Mucosa of stomach (tissue), 1 donor: ENCODE measurements around the gene CHAD.

Experiments
- H3K27me3 ChIP-seq: one replicate; pipeline ENCODE4 v1.7.0; 2013; ENCODE audit warnings: mild to moderate bottlenecking, low read length; ENCODE audit not compliant: control insufficient read depth, insufficient read depth
- H3K36me3 ChIP-seq: one replicate; pipeline ENCODE4 v1.7.0; 2013; ENCODE audit warnings: low read length; ENCODE audit not compliant: control insufficient read depth, insufficient read depth
- H3K4me1 ChIP-seq: one replicate; pipeline ENCODE4 v1.7.0; 2013; ENCODE audit warnings: mild to moderate bottlenecking, low read length; ENCODE audit not compliant: control insufficient read depth, insufficient read depth
- H3K4me3 ChIP-seq: one replicate; pipeline ENCODE4 v1.7.0; 2013; ENCODE audit warnings: low read length
- H3K9ac ChIP-seq: one replicate; pipeline ENCODE4 v1.7.0; 2013; ENCODE audit warnings: mild to moderate bottlenecking, low read length, moderate library complexity
- H3K9me3 ChIP-seq: one replicate; pipeline ENCODE4 v1.7.0; 2013; ENCODE audit warnings: mild to moderate bottlenecking, low read length, moderate library complexity; ENCODE audit not compliant: control insufficient read depth
- donor health status: Pancreatic carcinoma.

CHAD gene

GRCh38 chr17:50505591-50506130 lies 37.0 kb upstream of the CHAD start:
- Histone ChIP-seq H3K9me3 (no peaks in the 10 kb centered on the region), H3K9ac (no peak overlapping the region), H3K4me3 (no peak overlapping the region), H3K4me1 (peaks cover 23% of the 10 kb centered on the region), H3K27me3 (no peaks in the 10 kb centered on the region), H3K36me3 (no peaks in the 10 kb centered on the region)

DNA sequence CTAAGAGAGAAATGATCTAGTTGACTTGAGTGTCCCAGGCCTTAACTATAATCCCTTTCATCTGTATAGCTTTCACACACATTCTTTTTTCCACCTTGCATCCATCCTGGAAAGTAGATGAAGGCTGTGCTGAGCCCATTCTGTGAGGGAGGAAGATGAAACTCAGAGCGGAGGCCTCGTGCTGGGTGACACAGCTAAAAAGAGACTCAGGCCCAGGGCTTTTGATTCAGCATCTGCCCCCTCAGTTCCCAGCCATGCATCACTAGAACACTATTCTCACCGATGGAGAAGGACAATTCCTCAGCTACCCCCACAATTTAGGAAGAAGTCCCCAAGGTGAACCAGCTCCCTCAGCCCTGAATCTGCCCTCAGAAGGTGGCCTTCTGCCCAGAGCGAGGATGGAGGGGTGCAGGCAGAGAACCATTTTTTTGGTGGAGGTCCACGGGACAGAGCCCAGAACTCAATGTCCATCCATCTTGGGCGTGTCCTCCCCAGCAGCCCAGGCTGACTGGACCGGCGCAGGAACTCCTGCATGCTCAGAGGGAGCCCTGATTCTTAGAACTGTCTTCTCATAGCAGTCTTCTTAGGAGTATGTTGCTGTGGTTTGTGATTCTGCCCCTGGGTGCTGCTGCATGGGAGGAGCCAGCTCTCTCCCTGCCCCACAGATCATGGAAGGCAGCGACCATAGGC lies 33.8 kb upstream of the CHAD start:
- Histone ChIP-seq H3K36me3 (no peaks in the 10 kb centered on the region), H3K9me3 (no peaks in the 10 kb centered on the region), H3K9ac (no peak overlapping the region), H3K27me3 (no peaks in the 10 kb centered on the region), H3K4me1 (peaks cover 22% of the 10 kb centered on the region), H3K4me3 (no peak overlapping the region)

DNA sequence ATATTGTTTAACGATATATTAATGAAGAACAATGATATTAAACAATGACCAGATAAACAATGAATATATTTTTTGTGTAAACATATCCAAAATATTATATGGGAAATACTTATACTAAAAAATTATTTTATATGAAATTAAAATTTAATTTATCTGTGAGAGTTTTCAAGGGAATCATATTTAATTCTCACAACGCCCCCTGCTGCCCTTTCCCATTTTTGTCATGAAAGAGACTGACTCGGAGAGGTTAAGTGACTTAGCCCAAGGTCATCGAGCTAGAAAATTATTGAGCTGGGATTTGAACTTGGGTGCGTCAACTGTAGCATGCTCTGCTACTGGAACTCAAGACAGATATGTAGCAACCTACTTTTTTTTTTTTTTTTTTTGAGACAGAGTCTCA lies 32.4 kb upstream of the CHAD start:
- no peaks in the 10 kb centered on the region for H3K27me3 ChIP-seq
- H3K4me3 ChIP-seq, result no peak overlapping the region
- no peaks in the 10 kb centered on the region for H3K36me3 ChIP-seq
- peaks cover 22% of the 10 kb centered on the region for H3K4me1 ChIP-seq
- no peaks in the 10 kb centered on the region for H3K9me3 ChIP-seq
- no peak overlapping the region for H3K9ac ChIP-seq

DNA sequence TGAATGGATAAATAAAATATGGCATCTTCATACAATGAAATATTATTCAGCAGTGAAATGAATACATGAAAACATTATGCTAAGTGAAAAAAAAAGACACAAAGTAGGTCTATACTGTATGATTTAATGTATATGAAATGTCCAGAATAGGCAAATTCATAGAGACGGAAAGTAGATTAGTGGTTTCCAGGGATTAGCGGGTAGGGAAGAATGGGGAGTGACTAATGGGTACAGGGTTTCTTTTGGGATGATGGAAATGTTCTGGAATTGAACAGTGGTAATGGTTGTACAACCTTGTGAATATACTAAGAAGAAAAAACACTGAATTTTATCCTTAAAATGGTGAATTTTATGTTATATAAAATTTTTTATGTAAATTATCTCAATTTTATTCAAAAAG lies 31.0 kb upstream of the CHAD start:
- Histone ChIP-seq H3K9ac (no peak overlapping the region), H3K4me1 (peaks cover 14% of the 10 kb centered on the region), H3K36me3 (no peaks in the 10 kb centered on the region), H3K27me3 (no peaks in the 10 kb centered on the region), H3K4me3 (no peak overlapping the region), H3K9me3 (no peaks in the 10 kb centered on the region)

DNA sequence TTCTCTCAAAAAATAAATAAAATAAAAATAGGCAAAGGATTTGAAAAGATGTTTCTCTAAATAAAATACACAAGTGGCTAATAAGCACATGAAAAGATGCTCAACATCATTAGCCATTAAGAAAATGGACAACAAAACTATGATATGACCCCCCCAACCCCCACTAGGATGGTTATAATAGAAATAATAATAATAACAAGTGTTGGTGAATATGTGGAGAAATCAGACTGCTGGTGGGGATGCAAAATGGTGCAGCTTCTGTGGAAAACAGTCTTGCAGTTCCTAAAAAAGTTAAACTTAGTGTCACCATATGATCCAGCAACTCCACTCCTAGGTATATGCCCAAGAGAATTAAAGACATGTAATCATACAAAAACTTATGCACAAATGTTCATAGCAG lies 30.6 kb upstream of the CHAD start:
- no peak overlapping the region for H3K9ac ChIP-seq
- no peaks in the 10 kb centered on the region for H3K9me3 ChIP-seq
- no peaks in the 10 kb centered on the region for H3K27me3 ChIP-seq
- no peak overlapping the region for H3K4me3 ChIP-seq
- no peaks in the 10 kb centered on the region for H3K36me3 ChIP-seq
- H3K4me1 ChIP-seq, result peaks cover 14% of the 10 kb centered on the region

DNA sequence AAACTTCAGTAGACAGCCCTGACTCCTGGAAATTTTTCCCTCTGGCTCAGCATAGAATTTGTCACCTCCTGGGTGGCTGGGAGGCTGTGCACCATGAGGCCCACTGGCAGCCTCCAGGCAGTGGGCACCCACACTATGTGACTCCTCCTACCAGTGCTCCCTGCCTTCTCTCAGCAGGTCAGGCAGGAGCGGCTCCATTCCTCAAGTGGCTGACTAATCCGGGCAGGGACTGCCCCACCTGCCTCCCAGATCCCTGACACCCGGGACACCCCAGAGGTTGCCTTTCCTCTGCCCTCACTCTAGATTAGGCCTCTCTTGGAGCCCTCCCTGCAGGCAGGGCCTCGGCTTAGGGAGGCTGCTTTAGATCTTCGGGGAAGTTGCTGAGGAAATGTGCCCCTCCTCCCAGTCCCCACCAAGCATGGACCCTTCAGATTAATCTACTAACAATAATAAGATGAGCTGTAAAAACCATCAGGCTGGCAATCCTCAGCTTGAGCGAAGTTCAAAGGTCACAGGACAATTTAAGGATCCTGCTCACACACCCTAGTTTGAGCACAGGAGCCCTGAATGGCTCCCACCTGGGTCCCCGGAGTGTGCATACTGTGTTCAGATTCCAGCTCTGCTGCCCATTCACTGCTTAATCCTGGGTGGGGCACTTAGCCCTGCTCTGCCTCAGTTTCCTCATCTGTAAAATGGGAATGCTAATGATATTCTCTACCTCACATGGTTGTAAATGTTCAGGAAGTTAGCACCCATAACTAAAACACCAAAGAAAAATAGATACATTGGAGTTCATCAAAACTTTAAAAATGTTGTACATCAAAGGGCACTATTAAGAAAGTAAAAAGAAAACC lies 29.6 kb upstream of the CHAD start:
- Histone ChIP-seq H3K9me3 (no peaks in the 10 kb centered on the region), H3K4me1 (peaks cover 10% of the 10 kb centered on the region), H3K27me3 (no peaks in the 10 kb centered on the region), H3K36me3 (no peaks in the 10 kb centered on the region), H3K9ac (no peak overlapping the region), H3K4me3 (no peak overlapping the region)

- Histone ChIP-seq H3K4me3 (no peak overlapping the region), H3K36me3 (no peaks in the 10 kb centered on the region), H3K9me3 (no peaks in the 10 kb centered on the region), H3K9ac (no peak overlapping the region), H3K27me3 (no peaks in the 10 kb centered on the region), H3K4me1 (peaks cover 10% of the 10 kb centered on the region)
Measured at GRCh38 chr17:50495918-50496317, 27.2 kb upstream of the CHAD start.

DNA sequence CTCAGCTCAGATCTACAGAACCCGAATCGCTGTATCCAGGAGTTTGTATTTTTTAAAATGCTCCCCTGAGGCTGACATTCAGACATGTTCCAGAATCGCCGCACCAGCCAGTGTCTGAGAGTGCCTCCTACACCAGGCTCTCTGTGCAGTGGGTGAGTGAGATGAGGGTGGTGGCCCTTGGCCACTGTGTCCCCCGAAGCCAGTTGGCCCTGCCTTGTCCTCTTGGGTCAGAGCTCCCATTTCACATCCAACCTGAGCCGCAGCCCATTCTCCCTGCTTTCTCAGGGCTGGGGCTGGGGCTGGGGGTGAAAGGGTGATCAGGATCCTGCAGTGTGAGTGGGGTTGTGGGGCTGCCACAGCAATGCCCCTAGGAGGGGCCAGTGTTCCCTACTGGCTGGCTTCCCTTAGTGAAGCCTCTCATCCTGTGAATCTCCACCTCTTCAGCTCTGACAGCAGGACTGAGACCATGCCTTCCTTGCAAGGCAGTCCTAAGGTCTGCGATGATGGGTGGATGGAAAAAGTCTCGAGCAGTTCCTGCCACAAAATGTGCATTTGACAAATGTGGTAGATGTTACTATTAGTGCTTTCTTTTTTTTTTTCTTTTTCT lies 26.6 kb upstream of the CHAD start:
- H3K36me3 ChIP-seq, result no peaks in the 10 kb centered on the region
- no peaks in the 10 kb centered on the region for H3K9me3 ChIP-seq
- H3K4me3 ChIP-seq, result no peak overlapping the region
- H3K9ac ChIP-seq, result no peak overlapping the region
- H3K27me3 ChIP-seq, result no peaks in the 10 kb centered on the region
- H3K4me1 ChIP-seq, result peaks cover 10% of the 10 kb centered on the region

DNA sequence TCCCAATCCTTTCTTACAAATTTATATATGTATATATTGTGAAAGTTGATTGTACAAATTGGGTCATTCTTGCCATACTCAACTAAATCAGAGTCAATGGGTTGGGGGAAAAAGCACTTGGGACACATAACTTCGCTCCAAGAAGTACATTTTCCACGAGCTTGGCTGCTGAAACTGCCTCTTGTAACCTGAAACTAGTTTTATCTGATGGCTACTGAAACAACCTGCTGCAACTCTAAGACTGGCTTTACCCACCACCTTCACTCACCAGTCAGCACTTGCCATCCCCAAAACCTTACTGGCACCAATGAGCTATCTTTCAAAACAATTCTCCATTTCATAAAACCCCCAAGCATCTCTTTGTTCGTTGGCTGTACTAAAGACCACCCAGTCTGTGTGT lies 25.1 kb upstream of the CHAD start:
- no peaks in the 10 kb centered on the region for H3K9me3 ChIP-seq
- H3K27me3 ChIP-seq, result no peaks in the 10 kb centered on the region
- H3K9ac ChIP-seq, result no peak overlapping the region
- H3K4me3 ChIP-seq, result no peak overlapping the region
- peaks cover 10% of the 10 kb centered on the region for H3K4me1 ChIP-seq
- no peaks in the 10 kb centered on the region for H3K36me3 ChIP-seq

DNA sequence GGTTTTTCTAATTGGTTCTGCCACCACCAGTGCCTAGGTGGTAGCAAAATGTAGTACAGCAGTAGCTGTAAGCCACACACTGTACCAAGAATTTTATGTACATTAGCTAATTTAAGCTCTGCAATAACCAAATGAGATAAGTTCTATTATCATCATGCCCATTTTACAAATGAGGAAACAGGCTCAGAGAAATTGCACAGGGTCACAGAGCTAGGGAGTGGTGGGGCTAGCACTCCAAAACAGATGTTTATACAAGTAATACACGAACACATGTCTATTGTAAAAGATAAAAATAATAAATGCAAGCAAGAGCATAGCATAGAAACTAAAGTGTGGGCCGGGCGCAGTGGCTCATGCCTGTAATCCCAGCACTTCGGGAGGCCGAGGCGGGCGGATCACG lies 23.5 kb upstream of the CHAD start:
- Histone ChIP-seq H3K27me3 (no peaks in the 10 kb centered on the region), H3K9ac (no peak overlapping the region), H3K4me3 (no peak overlapping the region), H3K9me3 (no peaks in the 10 kb centered on the region), H3K4me1 (peaks cover 7% of the 10 kb centered on the region), H3K36me3 (no peaks in the 10 kb centered on the region)

- no peaks in the 10 kb centered on the region for H3K27me3 ChIP-seq
- no peak overlapping the region for H3K4me3 ChIP-seq
- H3K4me1 ChIP-seq, result peaks cover 7% of the 10 kb centered on the region
- no peaks in the 10 kb centered on the region for H3K9me3 ChIP-seq
- no peak overlapping the region for H3K9ac ChIP-seq
- no peaks in the 10 kb centered on the region for H3K36me3 ChIP-seq
Measured at GRCh38 chr17:50491505-50491904, 22.8 kb upstream of the CHAD start.

DNA sequence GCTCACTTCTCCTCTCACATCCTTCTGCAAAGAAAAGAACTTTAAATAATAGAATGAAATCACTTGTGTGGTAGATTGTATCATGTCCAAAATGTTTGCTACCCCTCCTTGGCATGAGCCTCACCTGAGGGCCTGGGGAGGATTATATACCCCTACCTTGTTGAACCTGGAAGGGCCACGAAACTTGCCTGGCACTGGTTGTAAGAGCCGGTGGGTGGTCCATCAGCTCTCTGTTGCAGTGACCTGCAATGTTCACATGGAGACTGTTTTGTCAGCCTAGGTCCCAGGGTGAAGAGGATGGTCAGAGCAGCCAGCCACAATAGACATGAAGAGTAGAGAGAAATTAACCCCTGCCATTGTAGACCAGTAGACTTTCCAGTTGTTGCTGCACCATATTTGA lies 20.2 kb upstream of the CHAD start:
- Histone ChIP-seq H3K36me3 (no peaks in the 10 kb centered on the region), H3K9me3 (no peaks in the 10 kb centered on the region), H3K27me3 (no peaks in the 10 kb centered on the region), H3K4me3 (no peak overlapping the region), H3K9ac (no peak overlapping the region), H3K4me1 (peaks cover 7% of the 10 kb centered on the region)
